NCI-H2227 (cell line): ENCODE results near the gene LIFR.
"Not testable (repeated sequence)": the region's sequence is repeated elsewhere in the genome, so short reads cannot be mapped to it uniquely, and the experiment has no call there.

Experiments
- DNase-seq: peaks from one replicate; lab custom pipeline; 2025; ENCODE audit not compliant: unreplicated experiment; lab: John Stamatoyannopoulos, UW

LIFR gene

DNA sequence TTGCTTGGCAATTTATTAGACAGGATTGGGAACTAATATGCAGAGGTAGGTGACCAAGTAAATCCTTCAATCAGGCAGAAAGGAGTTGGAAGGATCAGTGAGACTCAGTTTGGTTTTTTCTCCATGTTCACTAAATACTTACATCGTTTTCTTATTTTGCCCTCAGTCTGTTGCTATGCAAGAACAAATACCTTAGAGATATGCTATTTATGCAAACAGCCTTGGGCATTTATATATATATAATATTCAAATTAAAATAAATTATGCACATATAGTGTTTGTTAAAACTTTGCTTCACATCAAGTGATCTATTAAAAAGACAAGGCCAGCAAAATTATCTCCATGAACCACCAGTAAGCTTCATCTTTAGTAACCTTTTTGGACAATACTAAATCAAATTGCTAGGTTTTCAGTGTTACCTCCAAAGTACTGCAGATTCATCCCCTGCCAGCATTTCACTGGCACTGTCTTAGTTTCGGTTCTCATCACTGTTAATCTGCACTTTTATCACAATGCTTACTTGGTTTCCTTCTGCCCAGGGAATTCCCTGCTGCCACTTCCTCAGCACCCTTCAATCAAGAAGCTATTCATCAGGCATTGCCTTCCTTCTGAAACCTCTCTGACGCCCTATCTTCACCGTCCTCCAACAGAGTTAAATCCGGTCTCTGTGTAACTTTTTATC, 26.0 kb upstream of the LIFR start:
- no peak for DNase-seq

DNA sequence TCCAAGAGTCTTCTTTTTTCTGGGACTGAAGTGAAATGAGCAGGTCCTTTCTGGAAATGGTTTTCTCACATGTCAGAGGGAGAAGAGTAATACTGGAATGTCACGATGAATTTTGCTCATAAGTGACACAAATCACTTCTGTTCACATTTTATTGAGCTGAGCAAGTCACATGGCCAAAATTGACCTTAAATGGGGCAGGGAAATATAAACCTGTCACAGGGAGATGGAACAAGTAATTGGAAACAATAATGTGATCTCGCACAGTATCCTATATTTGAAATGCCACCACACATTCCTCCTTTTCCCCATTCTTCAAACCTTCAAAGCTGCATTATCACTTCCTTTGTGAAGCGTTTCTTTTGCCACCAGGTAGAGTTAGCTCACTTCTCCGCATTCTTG, 25.2 kb upstream of the LIFR start:
- no peak for DNase-seq

DNA sequence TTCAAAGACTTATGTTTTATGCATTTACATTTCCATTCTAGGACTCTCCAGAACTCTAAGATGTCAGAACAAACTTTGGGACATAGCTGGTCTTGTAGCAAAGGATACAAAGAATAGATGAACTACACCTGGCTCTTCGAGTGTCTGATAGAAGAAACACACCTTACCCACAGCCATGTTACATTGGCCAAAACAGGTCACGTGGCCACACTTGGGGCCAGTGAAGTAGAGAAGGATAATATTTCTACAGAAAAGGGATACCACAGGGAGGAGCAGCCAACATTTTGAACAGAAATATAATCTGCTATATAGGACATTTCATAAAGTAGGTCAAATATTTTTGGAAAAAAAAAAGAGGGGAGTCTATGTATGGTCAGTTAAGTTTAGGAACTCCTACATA, 22.7 kb upstream of the LIFR start:
- DNase-seq: no peak

DNA sequence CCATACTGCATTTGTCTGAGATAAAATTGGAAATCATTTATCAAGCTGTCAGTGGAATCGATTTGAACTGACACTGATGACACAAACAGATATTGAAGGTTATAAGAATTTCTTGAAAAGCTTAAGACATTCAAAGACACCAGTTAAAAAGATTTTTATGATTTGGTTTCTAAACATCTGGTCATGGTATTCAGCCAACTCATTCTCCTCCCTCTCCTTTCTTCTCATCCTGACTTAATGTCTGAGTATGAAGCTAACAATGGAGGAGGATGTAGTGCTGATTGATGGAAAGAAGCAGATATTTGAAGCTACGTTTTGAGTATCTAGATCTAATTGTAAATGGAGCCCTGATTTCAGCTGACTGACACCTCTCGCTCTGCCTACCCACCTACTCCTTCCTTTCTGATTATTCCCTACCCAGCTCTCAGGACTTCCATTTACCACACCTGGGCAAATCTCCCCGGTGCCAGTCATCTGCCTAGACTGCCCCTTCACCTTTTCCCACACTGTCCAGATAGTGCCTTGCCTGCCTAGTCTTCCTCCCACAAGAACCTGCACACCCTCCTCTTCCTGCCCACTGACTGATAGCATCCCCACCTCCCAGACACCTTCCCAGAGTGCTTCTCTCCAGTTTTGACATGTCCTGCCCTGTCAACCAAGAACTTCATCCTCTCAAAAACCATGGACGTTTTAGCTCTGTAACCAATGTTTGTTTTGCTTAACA, 20.7 kb upstream of the LIFR start:
- no peak for DNase-seq

- DNase-seq: no peak
These were observed 20.0 kb upstream of the LIFR start for GRCh38 chr5:38576442-38576841.

- no peak for DNase-seq
These were observed 19.0 kb upstream of the LIFR start for GRCh38 chr5:38575476-38575875.

DNA sequence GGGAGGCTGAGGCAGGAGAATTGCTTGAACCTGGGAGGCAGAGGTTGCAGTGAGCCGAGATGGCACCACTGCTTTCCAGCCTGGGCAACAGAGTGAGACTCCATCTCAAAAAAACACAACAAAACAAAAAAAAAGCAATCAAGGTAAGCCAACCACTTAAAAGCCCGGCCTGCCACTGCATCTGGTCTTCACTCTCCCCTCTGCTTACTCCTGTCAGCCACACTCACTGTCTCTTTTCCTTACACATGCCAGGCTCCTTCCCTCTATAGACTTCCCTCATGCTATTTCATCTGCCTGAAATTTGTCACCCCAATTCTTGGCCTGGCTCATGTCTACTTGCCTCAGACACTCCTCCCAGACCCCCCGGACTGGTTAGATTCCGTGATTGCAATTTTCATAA, 17.6 kb upstream of the LIFR start:
- DNase-seq: no peak

- DNase-seq: no peak
These were observed 17.1 kb upstream of the LIFR start for GRCh38 chr5:38573521-38573920.

GRCh38 chr5:38569180-38569579, 12.7 kb upstream of the LIFR start:
- DNase-seq: no peak

DNA sequence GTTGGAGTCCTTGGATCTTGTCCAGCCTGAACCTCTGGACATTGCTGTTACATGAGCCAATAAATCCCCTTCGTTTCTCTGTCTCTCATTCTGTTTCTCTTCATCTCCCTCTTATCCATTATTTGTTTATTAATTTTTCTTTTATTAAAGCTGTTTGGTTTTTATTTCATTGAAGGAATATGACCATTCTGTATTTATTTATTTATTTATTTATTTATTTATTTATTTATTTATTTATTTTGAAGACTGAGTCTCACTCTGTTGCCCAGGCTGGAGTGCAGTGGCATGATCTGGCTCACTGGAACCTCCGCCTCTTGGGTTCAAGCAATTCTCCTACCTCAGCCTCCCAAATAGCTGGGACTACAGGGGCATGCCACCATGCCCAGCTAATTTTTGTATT, 10.9 kb upstream of the LIFR start:
- not testable (repeated sequence) for DNase-seq

DNA sequence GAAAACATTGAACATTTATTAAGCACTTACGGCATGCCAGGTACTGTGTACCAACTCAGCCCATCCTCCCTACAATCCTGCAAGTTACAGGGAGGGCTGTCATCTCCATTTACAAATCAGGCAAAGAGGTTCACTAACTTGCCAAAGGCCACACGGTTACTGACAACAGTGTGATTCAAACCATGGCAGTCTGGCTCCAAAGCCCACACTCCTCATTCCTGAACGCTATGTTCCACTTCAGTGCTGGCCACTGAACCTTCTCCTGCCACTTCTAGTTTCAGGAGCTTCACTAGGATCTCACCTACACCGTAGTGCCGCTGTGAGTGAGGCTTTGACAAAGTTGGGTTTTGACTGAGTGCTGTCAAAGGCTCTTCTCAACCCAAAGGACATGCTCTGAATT, 7.2 kb upstream of the LIFR start:
- DNase-seq: no peak

DNA sequence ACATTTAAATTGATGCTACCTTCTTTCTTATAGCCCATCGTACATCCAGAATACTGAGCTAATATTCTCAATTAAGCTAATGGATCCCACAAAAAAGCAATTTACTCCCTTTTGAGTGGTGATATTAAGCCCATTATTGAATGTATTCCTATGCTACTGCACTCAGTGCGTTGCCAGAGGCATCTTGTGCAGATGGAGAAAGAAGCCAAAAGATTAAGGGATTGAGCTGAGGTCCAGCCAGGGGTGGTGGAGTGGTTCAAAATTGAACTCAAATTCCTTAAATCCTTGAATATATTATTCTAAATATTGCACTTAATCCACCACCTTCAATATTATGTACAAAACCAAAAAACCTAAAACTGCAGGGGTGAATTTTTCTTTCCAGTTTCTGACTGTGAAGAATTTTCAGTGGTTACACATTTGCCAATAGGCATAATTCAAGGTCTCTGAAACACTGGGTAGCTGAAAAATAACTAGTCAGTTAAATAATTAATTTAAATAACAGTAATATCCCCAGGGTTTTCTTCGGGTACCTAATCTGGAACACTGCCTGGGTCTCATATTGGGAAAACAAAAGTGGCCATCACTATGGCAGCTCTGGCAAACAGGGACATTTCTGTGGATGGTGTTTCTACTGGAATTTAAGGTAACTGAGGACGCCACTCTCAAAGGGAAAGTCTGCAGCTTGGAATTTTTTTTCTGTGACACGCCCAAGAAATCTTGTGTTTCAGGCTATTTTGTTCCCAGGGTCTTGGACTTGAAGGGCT, 6.2 kb upstream of the LIFR start:
- DNase-seq: no peak

DNA sequence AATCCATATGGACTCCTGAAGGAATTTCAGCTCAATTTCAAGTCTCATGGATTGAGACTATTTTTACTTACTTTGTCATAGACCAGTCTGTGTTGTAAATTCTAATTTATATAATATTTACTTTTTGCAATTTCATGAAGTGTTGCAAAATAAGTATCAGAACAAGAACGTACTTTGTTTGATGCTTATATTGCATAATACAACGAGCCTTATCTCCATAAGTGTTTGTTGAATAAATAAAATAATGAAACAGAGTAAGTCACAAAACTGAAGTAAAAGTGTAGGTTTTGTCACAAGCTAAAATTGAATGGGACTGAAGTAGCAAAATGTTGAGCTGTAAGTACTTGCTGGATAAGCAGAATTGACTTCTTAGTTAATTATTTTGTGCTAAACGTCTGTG, 3.0 kb upstream of the LIFR start:
- no peak for DNase-seq

DNA sequence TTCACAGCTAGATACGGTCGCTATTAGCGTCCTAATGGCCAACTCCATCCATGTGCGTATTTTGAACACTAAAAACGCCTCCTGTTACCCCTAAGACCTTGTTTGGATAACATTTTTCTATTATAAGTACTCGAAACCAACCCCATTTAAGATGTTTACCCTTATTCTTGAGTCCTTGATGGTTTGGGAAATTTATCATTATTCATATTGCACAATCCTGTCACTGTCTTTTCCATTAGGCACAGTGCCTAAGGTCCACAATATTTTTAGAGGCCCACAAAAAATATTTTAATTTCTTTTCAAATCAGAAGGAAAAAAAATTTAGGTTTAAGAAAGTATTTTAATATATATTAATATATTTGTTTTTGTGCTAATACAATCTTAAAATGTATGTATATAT, 1.3 kb upstream of the LIFR start:
- DNase-seq: no peak

DNA sequence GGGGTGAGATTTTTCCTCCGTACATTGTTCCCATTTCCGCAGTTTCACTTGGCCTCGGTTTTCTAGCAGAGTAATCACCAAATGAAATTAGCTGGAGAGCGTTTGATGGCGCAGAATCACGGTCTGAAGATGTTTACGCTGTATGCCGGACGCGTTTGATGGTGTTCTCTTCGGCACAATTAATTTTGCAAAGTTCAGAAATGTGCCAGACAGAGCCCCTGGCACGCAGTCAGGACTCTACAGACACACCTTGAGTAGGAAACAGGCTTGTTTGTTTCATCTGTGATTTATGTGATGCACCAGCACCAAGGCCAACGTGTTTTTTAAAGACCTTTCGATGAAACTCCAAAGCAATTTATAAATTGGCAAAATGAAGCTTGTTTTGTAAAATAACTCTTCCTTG, 863 bp upstream of the LIFR start:
- DNase-seq: no peak

DNA sequence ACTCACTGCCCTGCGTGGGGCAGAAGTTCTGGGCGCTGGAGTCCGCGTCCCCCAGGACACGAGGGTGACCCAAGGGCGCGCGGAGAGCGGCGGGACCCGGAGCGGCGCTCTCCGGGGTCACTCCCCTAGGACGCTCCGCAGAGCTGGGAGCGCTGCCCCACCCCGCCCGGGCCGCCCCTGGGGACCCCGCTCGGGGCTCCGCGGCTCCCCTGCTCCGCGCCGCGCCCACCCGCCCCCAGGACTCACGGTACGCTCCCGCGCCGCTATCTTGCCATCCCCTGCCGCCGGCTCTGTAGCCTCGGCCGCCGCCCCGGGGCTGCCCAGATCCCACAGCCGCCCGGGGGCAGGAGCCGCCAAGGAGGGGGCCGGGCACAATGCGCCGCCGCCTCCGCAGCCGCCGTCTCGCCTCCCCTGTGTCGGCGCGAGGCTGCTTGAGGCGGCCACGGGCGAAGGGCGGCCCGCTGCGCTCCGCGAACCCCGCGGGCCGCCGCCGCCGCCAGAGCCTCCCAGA, 303 bp downstream of the LIFR start:
- no peak for DNase-seq

DNA sequence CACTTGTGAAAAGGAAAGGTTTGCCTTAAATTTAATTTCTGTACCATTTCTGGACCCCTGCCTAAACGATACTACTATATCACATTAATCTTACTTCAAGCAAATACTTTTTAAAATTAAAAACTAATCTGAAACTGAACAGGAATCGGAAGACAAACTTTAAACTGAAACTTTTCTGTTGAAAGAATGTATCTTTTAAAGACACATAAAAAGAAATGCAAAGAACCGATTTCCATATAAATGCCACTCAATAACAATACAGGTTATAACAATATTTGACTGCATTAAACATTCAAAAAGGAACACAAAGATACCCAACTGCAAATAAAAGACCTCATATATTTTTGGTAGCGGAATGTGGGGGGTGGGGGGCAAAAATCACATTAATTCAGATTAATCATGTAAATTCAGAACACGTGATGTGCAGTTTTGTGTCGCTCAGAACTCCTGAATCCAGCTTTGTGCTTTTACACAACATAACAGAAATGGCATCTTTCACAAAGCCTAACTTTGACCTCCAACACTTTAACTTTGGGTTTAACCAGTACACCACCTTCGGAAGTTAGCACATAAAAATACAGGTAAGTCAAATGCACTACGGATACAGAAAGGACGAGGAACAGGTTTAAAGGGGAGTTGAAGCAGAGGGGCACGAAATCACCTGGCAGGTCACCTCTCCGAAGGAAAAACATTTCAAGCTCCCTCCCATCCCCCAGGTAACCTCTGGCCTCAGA, 925 bp downstream of the LIFR start:
- no peak for DNase-seq

DNA sequence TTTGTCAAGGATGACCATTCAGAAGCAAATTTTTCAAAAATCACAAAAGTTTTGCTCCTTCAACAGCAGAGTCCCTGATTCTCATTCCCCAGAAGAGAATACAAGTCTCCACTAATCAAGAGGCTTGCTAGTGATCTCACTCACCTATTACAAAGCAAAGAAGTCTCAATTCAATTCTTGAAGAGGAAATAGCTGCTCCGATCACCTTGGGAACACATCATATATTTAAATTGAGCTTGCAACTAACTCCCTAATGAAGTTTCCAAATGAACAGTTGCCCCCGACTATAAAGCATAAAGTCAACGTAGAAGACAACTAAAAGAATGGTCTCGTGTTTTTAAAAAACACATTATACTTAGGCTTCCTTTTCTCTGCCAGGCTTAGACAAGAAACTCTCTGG, 1.6 kb downstream of the LIFR start:
- no peak for DNase-seq

- no peak for DNase-seq
These were observed 2.0 kb downstream of the LIFR start for GRCh38 chr5:38554403-38554802.

DNA sequence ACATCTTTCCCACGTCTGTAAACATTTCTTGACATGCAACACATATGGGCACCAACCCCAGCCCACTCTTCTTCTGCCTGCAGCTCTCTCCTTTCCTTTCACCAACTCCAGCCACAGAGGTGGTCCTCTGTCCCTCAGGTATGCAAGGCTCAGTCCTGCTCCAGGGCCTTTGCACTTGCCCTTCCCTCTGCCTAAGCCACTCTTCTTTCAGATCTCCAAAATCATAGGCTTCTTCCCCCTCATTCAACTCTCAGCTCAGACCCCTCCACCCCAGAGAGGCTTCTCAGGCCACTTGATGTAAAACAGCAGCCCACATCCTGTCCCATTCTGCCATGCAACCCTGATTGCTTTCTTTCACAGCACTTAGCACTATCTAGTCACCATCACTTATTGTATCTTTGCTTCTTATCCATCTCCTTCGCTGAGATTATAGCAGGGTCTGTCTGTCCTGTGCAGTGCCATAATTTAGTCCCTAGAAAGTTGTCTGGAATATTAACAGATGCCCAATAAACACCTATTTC, 3.4 kb downstream of the LIFR start:
- DNase-seq: no peak
